ENCODE results near the gene ZDHHC1. TPM values are rescaled to one million over a fixed set of nuclear protein-coding genes. Genes with fewer than 3 reads are reported as not detected.

Gene ZDHHC1

Small RNA genes within 50 kb of the gene (small RNA-seq; reads per million reads assigned to genes)
- not detected for gene RNU1-123P (ENCODE audit: insufficient read depth)

Data from neuronal stem cell (in vitro differentiated cells).